ENCODE results near the gene WDR93. TPM values are rescaled to one million over a fixed set of nuclear protein-coding genes. Genes with fewer than 3 reads are reported as not detected.

The WDR93 gene
- total RNA-seq, 1 experiment from 2014 or later, result 0.05 TPM

- peak in 1 of 2 experiments; percentile 43 for DNase-seq (ENCODE audit: low read depth in 1 of 2, low spot score in 2 of 2)
- no peaks in the 10 kb centered on the region for H3K27me3 ChIP-seq (replicated peaks)
- H3K4me3 ChIP-seq, result peak overlapping the region; percentile 85
Measured at GRCh38 chr15:89654301-89654761, 36.3 kb upstream of the WDR93 start.

GRCh38 chr15:89654847-89655805 lies 35.5 kb upstream of the WDR93 start, which contains the start of gene KIF7:
Gene KIF7, minus strand, starts transcription at chr15:89655467. Its CDS starts 2,537 bp downstream, at chr15:89652930.
- Histone ChIP-seq H3K27me3 (replicated peaks) (no peaks in the 10 kb centered on the region), H3K4me1 (replicated peaks) (peaks cover 15% of the 10 kb centered on the region), H3K9me3 (replicated peaks) (no peaks in the 10 kb centered on the region), H3K27ac (peak within 1 kb of the TSS; percentile 40), H3K4me3 (peak within 1 kb of the TSS; percentile 85), H3K36me3 (peaks cover 30% of the 10 kb centered on the region)
- DNase-seq (ENCODE audit: low read depth in 1 of 2, low spot score in 2 of 2), result peak; percentile 55 to 74

More at GRCh38 chr15:89654301-89654761, 36.3 kb upstream of the WDR93 start:
- Histone ChIP-seq H3K27ac (no peak overlapping the region), H3K9me3 (replicated peaks) (no peaks in the 10 kb centered on the region), H3K4me1 (replicated peaks) (peaks cover 15% of the 10 kb centered on the region), H3K36me3 (peaks cover 36% of the 10 kb centered on the region)

DNA sequence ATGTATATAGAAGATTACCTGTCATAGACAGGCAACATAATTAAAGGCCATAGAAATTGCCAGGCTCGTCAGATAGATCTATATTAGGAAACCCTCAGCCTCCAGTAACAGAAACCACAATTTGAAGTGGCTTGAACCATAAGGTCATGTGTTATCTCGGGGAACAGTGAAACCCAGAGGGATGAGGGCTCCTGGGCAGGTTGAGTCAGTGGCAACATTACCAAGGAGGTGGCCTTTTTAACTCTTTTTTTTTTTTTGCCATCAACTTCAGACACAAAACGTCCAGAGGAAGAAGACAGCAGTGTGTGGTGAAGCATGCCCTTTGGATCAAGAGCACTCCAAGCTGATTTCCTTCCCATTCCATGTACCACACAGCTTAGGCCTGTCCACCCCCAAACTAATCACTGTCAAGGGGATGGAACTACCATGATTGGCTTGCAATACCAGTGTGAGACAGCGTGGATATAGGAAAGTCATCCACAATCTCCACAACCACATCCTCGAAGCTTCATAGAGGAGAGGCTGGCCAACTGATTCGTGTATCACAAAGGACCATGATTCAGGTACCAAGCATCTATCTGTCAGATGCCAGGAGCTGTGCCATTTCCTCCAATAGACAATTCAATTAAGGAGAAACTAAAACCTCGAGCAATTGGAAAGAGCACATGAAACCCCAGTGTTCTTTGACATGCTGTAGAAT lies 34.3 kb upstream of the WDR93 start:
- Histone ChIP-seq H3K27me3 (replicated peaks) (no peaks in the 10 kb centered on the region), H3K4me3 (no peak overlapping the region), H3K27ac (peak overlapping the region; percentile 8; the same call in 1 of the 2 replicates), H3K9me3 (replicated peaks) (no peaks in the 10 kb centered on the region), H3K36me3 (peaks cover 29% of the 10 kb centered on the region), H3K4me1 (replicated peaks) (peaks cover 15% of the 10 kb centered on the region)
- DNase-seq (ENCODE audit: low read depth in 1 of 2, low spot score in 2 of 2), result no peak

DNA sequence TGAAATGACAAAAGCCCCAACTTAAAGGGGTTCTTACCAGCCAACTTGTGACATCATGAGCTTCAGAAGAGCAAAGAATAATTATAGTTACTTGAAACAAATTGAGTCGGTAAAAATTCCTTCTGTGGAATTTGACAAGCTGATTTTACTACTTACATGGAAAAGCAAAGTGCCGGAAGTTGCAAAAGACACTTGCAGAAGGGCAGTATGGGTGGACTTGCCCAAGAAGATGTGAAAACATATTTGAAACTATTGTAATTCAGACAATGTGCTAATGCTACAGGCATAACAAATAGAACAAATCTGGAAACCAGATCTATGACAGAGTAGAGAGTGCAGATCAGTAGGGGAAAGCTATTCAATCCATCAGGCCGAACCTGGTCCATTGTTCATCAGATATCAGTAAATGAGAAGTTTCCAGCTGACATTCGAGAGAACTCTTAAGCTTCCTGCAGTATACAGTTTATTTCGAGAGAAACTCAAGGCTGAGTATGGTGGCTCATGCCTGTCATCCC lies 32.9 kb upstream of the WDR93 start:
- Histone ChIP-seq H3K4me3 (no peak overlapping the region), H3K9me3 (replicated peaks) (no peaks in the 10 kb centered on the region; the same call in 1 of the 2 replicates), H3K27ac (no peak overlapping the region), H3K27me3 (replicated peaks) (no peaks in the 10 kb centered on the region), H3K36me3 (peaks cover 15% of the 10 kb centered on the region), H3K4me1 (replicated peaks) (peaks cover 23% of the 10 kb centered on the region)
- DNase-seq (ENCODE audit: low read depth in 1 of 2, low spot score in 2 of 2), result no peak

DNA sequence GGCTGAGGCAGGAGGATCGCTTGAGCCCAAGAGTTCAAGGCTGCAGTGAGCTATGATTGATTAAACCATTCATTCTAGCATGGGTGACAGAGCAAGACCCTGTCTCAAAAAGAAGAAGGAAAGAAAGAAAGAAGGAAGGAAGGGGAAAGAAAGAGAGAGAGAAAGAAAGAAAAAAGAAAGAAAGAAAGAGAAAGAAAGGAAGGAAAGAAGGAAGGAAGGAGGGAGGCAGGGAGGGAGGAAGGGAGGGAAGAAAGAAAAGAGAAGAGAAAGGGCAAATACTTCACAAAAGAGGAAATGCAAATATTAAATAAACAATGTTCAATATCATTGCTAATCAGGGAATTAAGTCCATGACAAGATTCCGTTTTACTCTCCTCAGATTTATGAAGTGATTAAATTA lies 31.3 kb upstream of the WDR93 start:
- Histone ChIP-seq H3K4me3 (no peak overlapping the region), H3K27ac (no peak overlapping the region), H3K4me1 (replicated peaks) (peaks cover 24% of the 10 kb centered on the region), H3K36me3 (peaks cover 8% of the 10 kb centered on the region; the same call in 1 of the 2 replicates), H3K9me3 (replicated peaks) (no peaks in the 10 kb centered on the region; the same call in 1 of the 2 replicates), H3K27me3 (replicated peaks) (no peaks in the 10 kb centered on the region)
- no peak for DNase-seq (ENCODE audit: low read depth in 1 of 2, low spot score in 2 of 2)

- H3K9me3 ChIP-seq (replicated peaks), result no peaks in the 10 kb centered on the region; the same call in 1 of the 2 replicates
- no peak overlapping the region for H3K4me3 ChIP-seq
- H3K27ac ChIP-seq, result no peak overlapping the region
- H3K27me3 ChIP-seq (replicated peaks), result no peaks in the 10 kb centered on the region
- peaks cover 26% of the 10 kb centered on the region for H3K4me1 ChIP-seq (replicated peaks)
- no peaks in the 10 kb centered on the region for H3K36me3 ChIP-seq
- no peak for DNase-seq (ENCODE audit: low read depth in 1 of 2, low spot score in 2 of 2)
Measured at GRCh38 chr15:89660556-89660955, 30.1 kb upstream of the WDR93 start.

- Histone ChIP-seq H3K4me1 (replicated peaks) (peaks cover 29% of the 10 kb centered on the region), H3K4me3 (peak overlapping the region; percentile 17; the same call in 1 of the 2 replicates), H3K9me3 (replicated peaks) (no peaks in the 10 kb centered on the region; the same call in 1 of the 2 replicates), H3K27me3 (replicated peaks) (no peaks in the 10 kb centered on the region), H3K27ac (peak overlapping the region; percentile 72), H3K36me3 (no peaks in the 10 kb centered on the region)
- peak; percentile 72 to 89 for DNase-seq (ENCODE audit: low read depth in 1 of 2, low spot score in 2 of 2)
Measured at GRCh38 chr15:89662893-89663626, 27.6 kb upstream of the WDR93 start.

DNA sequence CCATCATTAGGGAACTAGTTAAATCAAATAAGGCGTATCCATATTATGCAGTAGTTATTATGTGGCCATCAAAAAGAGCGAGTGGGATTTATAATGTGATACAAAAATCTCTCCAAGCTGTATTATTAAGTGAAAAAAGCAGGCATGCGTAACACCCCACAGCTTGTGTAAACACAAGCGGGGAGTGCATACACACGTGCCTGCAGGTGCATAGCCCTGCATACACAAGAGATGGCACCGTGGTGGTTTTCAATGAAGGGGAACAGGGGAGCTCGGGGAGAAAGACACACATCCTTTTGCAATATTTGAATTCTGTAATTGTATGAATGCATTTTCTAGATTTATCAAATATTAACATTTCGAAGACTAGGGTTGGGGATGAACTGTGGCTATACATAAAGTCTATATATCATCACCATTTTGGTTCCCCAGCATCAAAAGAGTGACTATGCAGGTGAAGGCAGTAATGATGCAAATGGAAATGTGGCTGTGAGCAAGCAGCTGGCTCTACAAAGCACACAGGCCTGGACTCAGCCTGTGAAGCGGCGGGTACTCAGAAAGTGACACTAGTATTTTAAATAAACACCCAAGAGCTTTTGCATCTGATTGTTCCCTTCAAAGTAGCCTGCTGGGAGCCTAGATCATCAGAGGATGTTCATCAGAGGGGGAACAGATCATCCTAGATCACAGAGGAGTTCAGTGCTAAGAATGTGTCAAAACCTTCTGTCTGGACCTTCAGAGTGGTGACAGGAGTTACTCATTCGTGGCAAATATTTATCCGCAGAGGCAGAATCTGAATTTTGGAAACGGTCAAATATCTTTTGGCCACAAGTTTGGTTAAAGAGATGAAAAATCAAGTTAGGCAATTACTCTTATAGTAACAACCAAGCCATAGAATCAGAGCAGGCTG lies 25.9 kb upstream of the WDR93 start:
- Histone ChIP-seq H3K9me3 (replicated peaks) (no peaks in the 10 kb centered on the region; the same call in 1 of the 2 replicates), H3K27ac (no peak overlapping the region), H3K27me3 (replicated peaks) (no peaks in the 10 kb centered on the region), H3K4me3 (no peak overlapping the region), H3K4me1 (replicated peaks) (peaks cover 29% of the 10 kb centered on the region), H3K36me3 (no peaks in the 10 kb centered on the region)
- DNase-seq (ENCODE audit: low read depth in 1 of 2, low spot score in 2 of 2), result no peak

- Histone ChIP-seq H3K4me1 (replicated peaks) (peaks cover 29% of the 10 kb centered on the region), H3K4me3 (peak overlapping the region; percentile 38), H3K27ac (no peak overlapping the region), H3K9me3 (replicated peaks) (no peaks in the 10 kb centered on the region; the same call in 1 of the 2 replicates), H3K36me3 (no peaks in the 10 kb centered on the region), H3K27me3 (replicated peaks) (no peaks in the 10 kb centered on the region)
- peak in 1 of 2 experiments; percentile 60 for DNase-seq (ENCODE audit: low read depth in 1 of 2, low spot score in 2 of 2)
Measured at GRCh38 chr15:89665449-89666181, 25.0 kb upstream of the WDR93 start.

DNA sequence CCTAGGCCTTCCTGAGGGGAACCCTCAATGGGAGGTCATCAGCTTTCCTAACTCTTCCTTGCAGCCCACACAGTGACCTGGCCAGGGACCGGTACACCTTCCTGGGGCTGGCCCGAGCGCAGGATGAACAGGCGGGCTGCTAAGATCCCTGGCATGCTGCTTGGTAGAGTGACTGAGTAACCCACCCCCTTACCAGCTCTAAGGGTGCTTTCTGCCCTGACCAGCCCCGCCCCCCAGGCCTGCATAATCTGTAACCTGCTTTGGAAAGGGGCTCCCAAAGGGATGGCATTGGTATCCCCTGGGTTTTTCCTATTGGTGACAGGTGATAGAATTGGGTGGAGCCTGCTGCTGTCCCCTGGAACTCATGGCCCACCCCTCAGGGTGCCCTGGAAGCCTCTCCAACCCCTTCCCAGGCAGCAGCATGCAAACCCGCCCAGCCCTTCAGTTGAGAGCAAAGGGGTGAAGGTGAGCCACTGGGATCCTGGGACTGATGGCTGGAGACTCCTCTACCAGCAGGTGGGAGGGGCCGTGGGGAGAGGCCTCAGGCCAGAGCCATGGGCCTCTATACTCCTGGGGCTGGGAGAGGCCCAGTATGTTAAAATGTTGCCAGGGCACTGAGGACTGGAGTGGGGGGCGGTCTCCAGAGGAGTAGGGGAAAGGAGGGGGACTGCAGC lies 24.3 kb upstream of the WDR93 start:
- H3K4me3 ChIP-seq, result no peak overlapping the region; the same call in 1 of the 2 replicates
- no peaks in the 10 kb centered on the region; the same call in 1 of the 2 replicates for H3K9me3 ChIP-seq (replicated peaks)
- H3K4me1 ChIP-seq (replicated peaks), result peaks cover 29% of the 10 kb centered on the region
- H3K27me3 ChIP-seq (replicated peaks), result no peaks in the 10 kb centered on the region
- no peak for DNase-seq (ENCODE audit: low read depth in 1 of 2, low spot score in 2 of 2)
- H3K27ac ChIP-seq, result no peak overlapping the region
- H3K36me3 ChIP-seq, result no peaks in the 10 kb centered on the region

All from SJSA1 (cell line).